Keratinocyte (primary cell): ENCODE measurements around the gene PMVK. TPM values are rescaled to one million over a fixed set of nuclear protein-coding genes. Genes with fewer than 3 reads are reported as not detected.

Source experiments
- DNase-seq: peaks from one replicate; pipeline ENCODE4 v3.0.0-alpha.2; 2011; ENCODE audit warnings: low read depth, missing footprints, low spot score
- FAIRE-seq: peaks from 2 replicates; lab custom pipeline; 2011; peaks lifted over from hg19 to GRCh38; lab: Jason Lieb, UNC
- H2AFZ ChIP-seq: 2 replicates; pipeline ENCODE4 v1.6.0; 2012; ENCODE audit warnings: low read length, control low read depth, inconsistent platforms; ENCODE audit not compliant: control insufficient read depth
- H3K27ac ChIP-seq: 2 replicates; pipeline ENCODE4 v1.5.1; 2011; ENCODE audit warnings: low read length; ENCODE audit not compliant: control insufficient read depth, insufficient read depth
- H3K27me3 ChIP-seq: 3 replicates; pipeline ENCODE4 v1.6.0; 2011; ENCODE audit warnings: low read length; ENCODE audit not compliant: control insufficient read depth, insufficient read depth; ENCODE audit errors: extremely low read depth
- H3K36me3 ChIP-seq, 2 experiments: 2 replicates in 1 of 2; 3 replicates in 1 of 2; pipeline ENCODE4 v1.5.1; 2011; ENCODE audit warnings: low read length in 2 of 2, mild to moderate bottlenecking in 1 of 2; ENCODE audit not compliant: control insufficient read depth in 2 of 2, insufficient read depth in 2 of 2; ENCODE audit errors: extremely low read depth in 1 of 2
- H3K4me1 ChIP-seq: 3 replicates; pipeline ENCODE4 v1.5.1; 2011; ENCODE audit warnings: low read length; ENCODE audit not compliant: control insufficient read depth, insufficient read depth; ENCODE audit errors: extremely low read depth
- H3K4me2 ChIP-seq: 3 replicates; pipeline ENCODE4 v1.6.0; 2011; ENCODE audit warnings: low read depth, low read length; ENCODE audit not compliant: control insufficient read depth, insufficient read depth; ENCODE audit errors: extremely low read depth
- H3K4me3 ChIP-seq, 3 experiments: fragments of 200-600 bp in 1 of 3; sonication (generic) in 1 of 3; 2 replicates in 2 of 3; 3 replicates in 1 of 3; pipeline ENCODE4 v1.5.1; 2011 to 2016; ENCODE audit warnings: low read length in 3 of 3, mild to moderate bottlenecking in 3 of 3, control low read depth in 2 of 3, inconsistent platforms in 1 of 3, low read depth in 1 of 3, mixed read lengths in 1 of 3, mixed run types in 1 of 3, moderate library complexity in 1 of 3; ENCODE audit not compliant: control insufficient read depth in 2 of 3, insufficient read depth in 2 of 3; ENCODE audit errors: extremely low read depth in 1 of 3
- H3K79me2 ChIP-seq: 2 replicates; pipeline ENCODE4 v1.6.0; 2012; ENCODE audit warnings: low read length; ENCODE audit not compliant: control insufficient read depth, insufficient read depth
- H3K9ac ChIP-seq: 3 replicates; pipeline ENCODE4 v1.6.0; 2011; ENCODE audit warnings: low read length; ENCODE audit not compliant: control insufficient read depth, insufficient read depth; ENCODE audit errors: extremely low read depth
- H3K9me1 ChIP-seq: 3 replicates; pipeline ENCODE4 v1.6.0; 2011; ENCODE audit warnings: low read length; ENCODE audit not compliant: control insufficient read depth, insufficient read depth; ENCODE audit errors: extremely low read depth
- H3K9me3 ChIP-seq: 2 replicates; pipeline ENCODE4 v1.5.1; 2012; ENCODE audit warnings: low read depth, low read length; ENCODE audit not compliant: control insufficient read depth
- H4K20me1 ChIP-seq: 3 replicates; pipeline ENCODE4 v1.6.0; 2011; ENCODE audit warnings: low read length; ENCODE audit not compliant: control insufficient read depth, insufficient read depth; ENCODE audit errors: extremely low read depth
- EZH2 ChIP-seq: IDR thresholded peaks from one replicate; pipeline ENCODE4 v1.6.1; 2012; ENCODE audit warnings: inconsistent platforms, mild to moderate bottlenecking, low read length, moderate library complexity
- dilution Hi-C: fragments of 300-500 bp; cut with MboI; formaldehyde crosslinking; loops from one replicate; pipeline ENCODE4 v1.7.0; 2020; ENCODE audit warnings: low sequenced_read_pairs; ENCODE audit not compliant: extremely low pct_ligation_motif_present
- polyA plus RNA-seq, 5 experiments: library from polyadenylated mRNA; depleted of rRNA in 3 of 5; stranded (reverse) in 3 of 5; stranded (forward) in 1 of 5; unstranded in 1 of 5; fragments of >200 nt; gene quantifications; 1 replicate in 1 of 5; 2 replicates in 3 of 5; 3 replicates in 1 of 5; pipeline versions ENCODE4 v1.2.1 to v1.2.3, GENCODE V29; 2011 to 2012; ENCODE audit warnings: missing spikeins in 2 of 5, low read depth in 1 of 5, low replicate concordance in 1 of 5
- TF ChIP-seq, protein P1 (sequence below), 3 experiments: IDR thresholded peaks in 1 of 3; conservative IDR thresholded peaks in 1 of 3; optimal IDR thresholded peaks in 1 of 3; 2 replicates in 2 of 3; 3 replicates in 1 of 3; pipeline versions ENCODE3 to v1.5.1; 2011; ENCODE audit warnings: low read length in 3 of 3, mild to moderate bottlenecking in 3 of 3, moderate library complexity in 2 of 3, control low read depth in 1 of 3, inconsistent platforms in 1 of 3; ENCODE audit not compliant: insufficient read depth in 2 of 3; ENCODE audit errors: extremely low read depth in 1 of 3

PMVK gene
- polyA plus RNA-seq, 1 donor (not counting 4 experiments of a cell fraction or from before 2014, with no cell fraction given), result 25.1 TPM

DNA sequence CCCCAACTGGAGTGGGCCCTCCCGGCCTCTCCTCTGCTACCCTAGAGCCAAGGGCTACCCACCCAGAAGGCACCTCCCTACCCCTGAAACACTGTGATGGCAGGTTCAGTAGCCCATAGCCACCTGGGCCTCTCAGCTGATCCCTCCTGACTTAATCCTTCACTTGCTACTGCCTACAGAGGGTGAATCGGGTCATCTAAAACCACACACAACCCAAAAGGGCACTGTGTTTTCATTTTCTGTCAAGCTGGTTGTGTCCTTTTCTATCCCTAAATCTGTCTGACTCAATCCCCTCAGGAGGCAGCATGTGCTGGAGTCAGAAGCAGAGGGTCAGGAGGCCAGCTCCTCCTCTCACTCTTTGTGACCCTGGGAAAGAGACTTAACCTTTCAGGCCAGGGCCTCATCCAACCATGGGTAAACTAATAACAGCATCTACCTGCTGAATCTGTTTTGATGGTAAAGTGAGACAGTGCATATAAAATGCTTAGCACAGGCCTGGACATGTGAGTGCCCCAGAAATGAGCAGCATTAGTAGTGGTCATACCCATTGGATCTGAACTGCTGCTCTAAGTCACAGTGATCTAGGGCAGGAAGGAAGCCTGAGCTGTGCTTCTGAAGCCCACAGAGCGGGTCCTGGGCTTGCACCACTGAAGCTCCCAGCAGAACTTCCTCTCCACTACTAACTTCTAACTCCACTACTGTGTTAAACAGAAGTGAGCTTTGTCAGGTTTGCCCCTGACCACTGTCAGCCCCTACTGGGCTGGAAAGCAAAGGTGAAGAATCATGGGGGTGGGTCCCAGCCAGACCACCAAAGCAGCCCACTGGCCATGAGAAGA lies 11.0 kb downstream of the PMVK start:
- Histone ChIP-seq H4K20me1 (no peaks in the 10 kb centered on the region), H3K4me3 (no peak overlapping the region), H3K79me2 (no peaks in the 10 kb centered on the region), H3K27ac (no peak overlapping the region), H3K36me3 (peaks cover 15 to 20% of the 10 kb centered on the region in 2 experiments), H2AFZ (no peak overlapping the region), H3K4me1 (peaks cover 8% of the 10 kb centered on the region), H3K9ac (no peak overlapping the region), H3K9me3 (no peaks in the 10 kb centered on the region), H3K9me1 (no peaks in the 10 kb centered on the region), H3K4me2 (no peak overlapping the region), H3K27me3 (no peaks in the 10 kb centered on the region)
- peak; percentile 80 for FAIRE-seq
- dilution Hi-C loops, result no loop called here
- no peak for TF ChIP-seq EZH2
- TF ChIP-seq, protein P1, sequence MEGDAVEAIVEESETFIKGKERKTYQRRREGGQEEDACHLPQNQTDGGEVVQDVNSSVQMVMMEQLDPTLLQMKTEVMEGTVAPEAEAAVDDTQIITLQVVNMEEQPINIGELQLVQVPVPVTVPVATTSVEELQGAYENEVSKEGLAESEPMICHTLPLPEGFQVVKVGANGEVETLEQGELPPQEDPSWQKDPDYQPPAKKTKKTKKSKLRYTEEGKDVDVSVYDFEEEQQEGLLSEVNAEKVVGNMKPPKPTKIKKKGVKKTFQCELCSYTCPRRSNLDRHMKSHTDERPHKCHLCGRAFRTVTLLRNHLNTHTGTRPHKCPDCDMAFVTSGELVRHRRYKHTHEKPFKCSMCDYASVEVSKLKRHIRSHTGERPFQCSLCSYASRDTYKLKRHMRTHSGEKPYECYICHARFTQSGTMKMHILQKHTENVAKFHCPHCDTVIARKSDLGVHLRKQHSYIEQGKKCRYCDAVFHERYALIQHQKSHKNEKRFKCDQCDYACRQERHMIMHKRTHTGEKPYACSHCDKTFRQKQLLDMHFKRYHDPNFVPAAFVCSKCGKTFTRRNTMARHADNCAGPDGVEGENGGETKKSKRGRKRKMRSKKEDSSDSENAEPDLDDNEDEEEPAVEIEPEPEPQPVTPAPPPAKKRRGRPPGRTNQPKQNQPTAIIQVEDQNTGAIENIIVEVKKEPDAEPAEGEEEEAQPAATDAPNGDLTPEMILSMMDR (optimal IDR thresholded peaks at IDR 0.05 in 1 of 3, IDR thresholded peaks at IDR 0.05 in 1 of 3, conservative IDR thresholded peaks at IDR 0.05 in 1 of 3; ENCODE audit: extremely low read depth in 1 of 3, insufficient read depth in 2 of 3, low read length in 3 of 3), result no peak
- no peak for DNase-seq

GRCh38 chr1:154923695-154924094 lies 12.8 kb downstream of the PMVK start:
- no peak for DNase-seq
- Histone ChIP-seq H3K4me1 (peaks cover 8% of the 10 kb centered on the region), H3K9ac (no peak overlapping the region), H3K4me3 (no peak overlapping the region), H3K27me3 (no peaks in the 10 kb centered on the region), H3K79me2 (no peaks in the 10 kb centered on the region), H3K9me3 (no peaks in the 10 kb centered on the region), H4K20me1 (no peaks in the 10 kb centered on the region), H2AFZ (no peak overlapping the region), H3K36me3 (peaks cover 11 to 20% of the 10 kb centered on the region in 2 experiments), H3K9me1 (no peaks in the 10 kb centered on the region), H3K27ac (no peak overlapping the region), H3K4me2 (no peak overlapping the region)
- no peak for FAIRE-seq
- TF ChIP-seq, protein P1 (optimal IDR thresholded peaks at IDR 0.05 in 1 of 3, IDR thresholded peaks at IDR 0.05 in 1 of 3, conservative IDR thresholded peaks at IDR 0.05 in 1 of 3; ENCODE audit: extremely low read depth in 1 of 3, insufficient read depth in 2 of 3, low read length in 3 of 3), result no peak
- no peak for TF ChIP-seq EZH2
- dilution Hi-C loops, result no loop called here
